Measurements from ENCODE around the gene FCHSD1. TPM values are rescaled to one million over a fixed set of nuclear protein-coding genes. Genes with fewer than 3 reads are reported as not detected.

Gene FCHSD1
- total RNA-seq, 4 donors from 2014 or later = 19.8 to 116 (median 45.7) TPM

DNA sequence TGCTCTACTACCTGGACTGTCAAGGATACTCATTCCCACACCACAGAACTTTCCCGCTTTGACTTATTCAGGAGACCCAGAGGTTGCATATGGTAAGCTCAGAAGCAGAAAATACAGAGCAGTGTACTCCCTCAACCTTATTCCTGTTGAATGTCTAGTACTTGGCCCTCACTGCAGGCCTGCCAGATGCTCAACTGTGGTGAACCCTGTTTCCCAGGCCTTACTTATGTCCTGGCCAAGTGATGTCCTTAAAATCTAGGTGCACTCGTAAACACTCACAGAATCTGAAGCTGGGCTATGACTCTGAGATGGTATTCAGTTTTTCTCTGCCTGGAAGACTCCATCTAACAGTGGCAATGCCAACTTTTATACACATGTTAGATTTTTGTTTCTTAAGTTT, 53.4 kb downstream of the FCHSD1 start:
- no peak for DNase-seq
- TF ChIP-seq, protein P1, sequence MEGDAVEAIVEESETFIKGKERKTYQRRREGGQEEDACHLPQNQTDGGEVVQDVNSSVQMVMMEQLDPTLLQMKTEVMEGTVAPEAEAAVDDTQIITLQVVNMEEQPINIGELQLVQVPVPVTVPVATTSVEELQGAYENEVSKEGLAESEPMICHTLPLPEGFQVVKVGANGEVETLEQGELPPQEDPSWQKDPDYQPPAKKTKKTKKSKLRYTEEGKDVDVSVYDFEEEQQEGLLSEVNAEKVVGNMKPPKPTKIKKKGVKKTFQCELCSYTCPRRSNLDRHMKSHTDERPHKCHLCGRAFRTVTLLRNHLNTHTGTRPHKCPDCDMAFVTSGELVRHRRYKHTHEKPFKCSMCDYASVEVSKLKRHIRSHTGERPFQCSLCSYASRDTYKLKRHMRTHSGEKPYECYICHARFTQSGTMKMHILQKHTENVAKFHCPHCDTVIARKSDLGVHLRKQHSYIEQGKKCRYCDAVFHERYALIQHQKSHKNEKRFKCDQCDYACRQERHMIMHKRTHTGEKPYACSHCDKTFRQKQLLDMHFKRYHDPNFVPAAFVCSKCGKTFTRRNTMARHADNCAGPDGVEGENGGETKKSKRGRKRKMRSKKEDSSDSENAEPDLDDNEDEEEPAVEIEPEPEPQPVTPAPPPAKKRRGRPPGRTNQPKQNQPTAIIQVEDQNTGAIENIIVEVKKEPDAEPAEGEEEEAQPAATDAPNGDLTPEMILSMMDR (IDR thresholded peaks at IDR 0.05) = no peak
- TF ChIP-seq POLR2A (IDR thresholded peaks at IDR 0.05) = no peak
- no peak overlapping the region for H3K4me3 ChIP-seq
- H3K27me3 ChIP-seq = no peaks in the 10 kb centered on the region
- peaks cover 0 to 3% (median under 1%) of the 10 kb centered on the region in 4 donors for H3K4me1 ChIP-seq
- H3K27ac ChIP-seq = no peak overlapping the region
- H3K36me3 ChIP-seq = no peaks in the 10 kb centered on the region
- no peaks in the 10 kb centered on the region for H3K9me3 ChIP-seq

DNA sequence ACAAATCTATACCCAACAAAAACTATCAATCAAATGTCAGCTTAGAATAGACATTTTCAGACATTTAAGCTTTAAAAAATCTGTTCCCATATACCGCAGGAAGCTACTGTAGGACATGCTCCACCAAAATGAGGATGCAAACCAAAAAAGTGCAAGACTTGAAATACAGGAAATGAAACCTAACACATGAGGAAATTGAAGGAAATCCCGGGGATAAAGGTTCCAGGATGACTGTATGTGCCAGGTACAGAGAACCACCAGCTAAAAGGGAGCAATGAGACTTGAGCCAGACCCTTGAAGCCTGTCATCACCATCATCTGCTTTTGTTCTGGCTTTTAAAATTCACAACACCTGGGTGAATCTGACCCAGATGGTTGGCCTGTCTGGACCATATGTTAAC, 53.8 kb downstream of the FCHSD1 start:
- TF ChIP-seq POLR2A (IDR thresholded peaks at IDR 0.05) = no peak
- TF ChIP-seq, protein P1 (IDR thresholded peaks at IDR 0.05) = no peak
- peaks cover 0 to 3% (median 0%) of the 10 kb centered on the region in 4 donors for H3K4me1 ChIP-seq
- H3K27ac ChIP-seq = no peak overlapping the region

GRCh38 chr5:141596867-141597266, 54.4 kb downstream of the FCHSD1 start:
- H3K27me3 ChIP-seq = no peaks in the 10 kb centered on the region
- H3K4me3 ChIP-seq = no peak overlapping the region
- TF ChIP-seq, protein P1 (IDR thresholded peaks at IDR 0.05) = no peak
- no peak for TF ChIP-seq POLR2A (IDR thresholded peaks at IDR 0.05)
- H3K4me1 ChIP-seq = peaks cover 0 to 3% (median 0%) of the 10 kb centered on the region in 4 donors
- no peak overlapping the region for H3K27ac ChIP-seq
- H3K9me3 ChIP-seq = no peaks in the 10 kb centered on the region
- no peak for DNase-seq
- H3K36me3 ChIP-seq = no peaks in the 10 kb centered on the region

More for the DNA sequence above, 53.8 kb downstream of the FCHSD1 start:
- no peak for DNase-seq
- H3K27me3 ChIP-seq = no peaks in the 10 kb centered on the region
- H3K36me3 ChIP-seq = no peaks in the 10 kb centered on the region
- no peaks in the 10 kb centered on the region for H3K9me3 ChIP-seq
- no peak overlapping the region for H3K4me3 ChIP-seq

DNA sequence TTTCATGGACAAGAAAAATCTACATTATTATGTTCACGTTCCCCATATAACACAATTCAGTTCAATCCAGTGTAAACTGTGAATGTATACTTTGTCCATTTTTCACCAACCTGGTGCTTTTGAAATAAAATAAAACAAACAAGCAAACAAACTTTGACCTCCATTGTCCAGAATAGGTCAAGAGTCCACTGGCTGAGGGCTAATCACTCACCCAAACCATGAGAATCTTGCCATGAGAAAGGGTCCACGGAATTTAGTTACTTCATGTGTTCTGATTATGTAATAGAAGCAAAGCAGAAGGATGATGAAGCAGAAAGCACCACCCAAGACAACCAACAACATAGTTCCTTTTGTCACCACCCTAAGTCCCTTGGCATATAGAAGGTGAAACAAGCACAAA, 61.1 kb downstream of the FCHSD1 start:
- Histone ChIP-seq H3K9me3 (no peaks in the 10 kb centered on the region), H3K27me3 (no peaks in the 10 kb centered on the region), H3K4me3 (no peak overlapping the region), H3K36me3 (peaks cover 0 to 19% (median 0%) of the 10 kb centered on the region in 3 donors), H3K4me1 (no peaks in the 10 kb centered on the region), H3K27ac (no peak overlapping the region)
- DNase-seq = no peak
- TF ChIP-seq, protein P1 (IDR thresholded peaks at IDR 0.05) = no peak
- TF ChIP-seq POLR2A (IDR thresholded peaks at IDR 0.05) = no peak

Other genes with a start within 250 kb of the FCHSD1 start
- 10 to 100 TPM in 1 of 4 donors, 1 to 10 TPM in 3; 1.9 to 17.3 (median 4.0) TPM for gene PCDHGA9, start 248.6 kb downstream of the FCHSD1 start, total RNA-seq
- gene PCDHGB6, start 243.4 kb downstream of the FCHSD1 start, total RNA-seq = 1 to 10 TPM; 1.1 to 7.4 (median 3.3) TPM
- 1 to 10 TPM; 3.2 to 7.7 (median 4.2) TPM for gene PCDHGA10, start 238.4 kb downstream of the FCHSD1 start, total RNA-seq
- gene PCDHGB7, start 233.7 kb downstream of the FCHSD1 start, total RNA-seq = 1 to 10 TPM; 4.0 to 5.8 (median 4.3) TPM
- 1 to 10 TPM; 1.1 to 5.0 (median 2.4) TPM for gene PCDHGA11, start 230.4 kb downstream of the FCHSD1 start, total RNA-seq
- 10 to 100 TPM in 1 of 4 donors, 1 to 10 TPM in 3; 1.4 to 12.4 (median 4.7) TPM for gene PCDHGA12, start 220.9 kb downstream of the FCHSD1 start, total RNA-seq
- 10 to 100 TPM; 10.2 to 29.7 (median 16.7) TPM for gene PCDHGC3, start 175.5 kb downstream of the FCHSD1 start, total RNA-seq
- gene PCDHGC4, start 166.4 kb downstream of the FCHSD1 start, total RNA-seq = 10 to 100 TPM in 1 of 4 donors, 1 to 10 TPM in 3; 1.7 to 11.3 (median 5.3) TPM
- gene PCDHGC5, start 162.3 kb downstream of the FCHSD1 start, total RNA-seq = 1 to 10 TPM in 1 of 4 donors, under 1 TPM in 2, not detected in 1; 0.67 to 1.4 (median 0.95) TPM
- 100 to 1,000 TPM in 2 of 4 donors, 10 to 100 TPM in 2; 98.2 to 115 (median 102) TPM for gene DIAPH1, start 32.4 kb downstream of the FCHSD1 start, total RNA-seq
- gene HDAC3, start 14.6 kb downstream of the FCHSD1 start, total RNA-seq = 10 to 100 TPM; 31.2 to 55.6 (median 47.9) TPM
- gene RELL2, start 14.4 kb downstream of the FCHSD1 start, total RNA-seq = 10 to 100 TPM in 3 of 4 donors, 1 to 10 TPM in 1; 8.0 to 13.2 (median 10.6) TPM
- gene ARAP3, start 30.8 kb upstream of the FCHSD1 start, total RNA-seq = 10 to 100 TPM in 2 of 4 donors, 1 to 10 TPM in 2; 1.1 to 13.2 (median 9.7) TPM
- gene PCDH1, start 227.0 kb upstream of the FCHSD1 start, total RNA-seq = 100 to 1,000 TPM in 3 of 4 donors, 10 to 100 TPM in 1; 64.4 to 169 (median 164) TPM